Caco-2 (cell line): ENCODE measurements around the gene YAP1. TPM values are rescaled to one million over a fixed set of nuclear protein-coding genes. Genes with fewer than 3 reads are reported as not detected.

Experiments used
- BruUV-seq: library from RNA; stranded (reverse); fragments of 400-500 nt; replicated peaks from 2 replicates; lab custom pipeline; 2021; lab: Mats Ljungman, UMichigan
- CTCF ChIA-PET: fragments of 300-600 bp; sonication (Branson Sonifier 250); formaldehyde crosslinking; loops from one replicate; lab custom pipeline; 2022; ENCODE audit warnings: antibody characterized with exemption; lab: Charles Lee
- POLR2A ChIA-PET: fragments of 300-600 bp; sonication (Branson Sonifier 250); formaldehyde crosslinking; loops from one replicate; lab custom pipeline; 2022; ENCODE audit warnings: antibody characterized with exemption; lab: Charles Lee
- DNase-seq, 2 experiments: peaks; one replicate each; pipeline versions ENCODE4 v3.0.0 to v3.0.0-alpha.2; 2020 to 2022
- H3K27me3 ChIP-seq: replicated peaks from 2 replicates; pipeline ENCODE4 v1.6.0; 2011; ENCODE audit warnings: low read length; ENCODE audit not compliant: control insufficient read depth, insufficient read depth
- H3K36me3 ChIP-seq: 2 replicates; pipeline ENCODE4 v1.5.1; 2011; ENCODE audit warnings: low read length; ENCODE audit not compliant: control insufficient read depth, insufficient read depth
- H3K4me1 ChIP-seq: fragments of 250-450 bp; sonication (Bioruptor Pico); 2 replicates; pipeline ENCODE4 v1.5.1; 2020; ENCODE audit warnings: mild to moderate bottlenecking
- H3K4me3 ChIP-seq: 2 replicates; pipeline ENCODE4 v1.5.1; 2011; ENCODE audit warnings: low read depth, mild to moderate bottlenecking, control low read depth, low read length
- H3K9me3 ChIP-seq: fragments of 250-450 bp; sonication (Bioruptor Pico); 2 replicates; pipeline ENCODE4 v1.5.1; 2020; ENCODE audit warnings: mild to moderate bottlenecking, moderate library complexity
- H3K27ac Mint-ChIP-seq: one replicate; pipeline ENCODE4 v1.8.0; 2022; ENCODE audit warnings: mixed read lengths; ENCODE audit not compliant: unreplicated experiment
- H3K27me3 Mint-ChIP-seq: one replicate; pipeline ENCODE4 v1.8.0; 2022; ENCODE audit warnings: mixed read lengths; ENCODE audit not compliant: insufficient read depth, unreplicated experiment
- H3K36me3 Mint-ChIP-seq: one replicate; pipeline ENCODE4 v1.8.0; 2022; ENCODE audit warnings: mild to moderate bottlenecking, mixed read lengths; ENCODE audit not compliant: insufficient read depth, unreplicated experiment
- H3K4me1 Mint-ChIP-seq: one replicate; pipeline ENCODE4 v1.8.0; 2022; ENCODE audit warnings: low read depth, mixed read lengths; ENCODE audit not compliant: unreplicated experiment
- H3K4me3 Mint-ChIP-seq: one replicate; pipeline ENCODE4 v1.8.0; 2022; ENCODE audit warnings: mild to moderate bottlenecking, moderate library complexity, mixed read lengths; ENCODE audit not compliant: unreplicated experiment
- H3K9me3 Mint-ChIP-seq: one replicate; pipeline ENCODE4 v1.8.0; 2022; ENCODE audit warnings: mixed read lengths; ENCODE audit not compliant: unreplicated experiment
- intact Hi-C: fragments of 100-400 bp; cut with micrococcal nuclease; formaldehyde crosslinking; loops from one replicate; pipeline ENCODE4 v1.10.0; 2022; ENCODE audit not compliant: unreplicated experiment
- total RNA-seq: library from RNA; stranded (reverse); gene quantifications from 2 replicates; pipeline ENCODE4 v1.2.3, GENCODE V29; 2022
- TF ChIP-seq, protein P1 (sequence below), 2 experiments: fragments of 200-600 bp in 1 of 2; IDR thresholded peaks; 1 replicate in 1 of 2; 2 replicates in 1 of 2; pipeline versions ENCODE4 v1.5.1 to v1.8.0; 2011 to 2022; ENCODE audit warnings: antibody characterized with exemption in 1 of 2, control low read depth in 1 of 2, inconsistent platforms in 1 of 2, low read depth in 1 of 2, low read length in 1 of 2, mild to moderate bottlenecking in 1 of 2, moderate library complexity in 1 of 2; ENCODE audit not compliant: insufficient read depth in 1 of 2, severe bottlenecking in 1 of 2, unreplicated experiment in 1 of 2

The YAP1 gene
- total RNA-seq, 1 experiment from 2014 or later = 207 TPM

DNA sequence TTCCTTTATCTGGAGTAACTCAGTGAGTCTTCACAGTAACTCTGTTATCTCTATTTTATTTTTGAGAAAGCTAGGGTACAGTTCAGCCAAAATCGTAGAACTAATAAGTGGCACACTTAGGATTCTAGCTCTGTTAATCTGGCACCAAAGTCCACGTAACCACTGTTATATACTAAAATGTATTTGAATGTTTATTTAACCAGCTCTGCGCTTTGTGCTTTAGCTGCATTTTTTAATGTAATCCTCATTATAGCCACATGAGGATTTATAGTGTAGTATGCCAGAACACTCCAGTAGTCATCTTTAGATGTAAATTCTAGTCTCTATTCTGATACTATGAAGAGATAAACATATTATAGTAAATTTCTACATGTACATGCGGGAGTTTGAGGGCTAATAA lies 36.8 kb downstream of the YAP1 start:
- TF ChIP-seq, protein P1, sequence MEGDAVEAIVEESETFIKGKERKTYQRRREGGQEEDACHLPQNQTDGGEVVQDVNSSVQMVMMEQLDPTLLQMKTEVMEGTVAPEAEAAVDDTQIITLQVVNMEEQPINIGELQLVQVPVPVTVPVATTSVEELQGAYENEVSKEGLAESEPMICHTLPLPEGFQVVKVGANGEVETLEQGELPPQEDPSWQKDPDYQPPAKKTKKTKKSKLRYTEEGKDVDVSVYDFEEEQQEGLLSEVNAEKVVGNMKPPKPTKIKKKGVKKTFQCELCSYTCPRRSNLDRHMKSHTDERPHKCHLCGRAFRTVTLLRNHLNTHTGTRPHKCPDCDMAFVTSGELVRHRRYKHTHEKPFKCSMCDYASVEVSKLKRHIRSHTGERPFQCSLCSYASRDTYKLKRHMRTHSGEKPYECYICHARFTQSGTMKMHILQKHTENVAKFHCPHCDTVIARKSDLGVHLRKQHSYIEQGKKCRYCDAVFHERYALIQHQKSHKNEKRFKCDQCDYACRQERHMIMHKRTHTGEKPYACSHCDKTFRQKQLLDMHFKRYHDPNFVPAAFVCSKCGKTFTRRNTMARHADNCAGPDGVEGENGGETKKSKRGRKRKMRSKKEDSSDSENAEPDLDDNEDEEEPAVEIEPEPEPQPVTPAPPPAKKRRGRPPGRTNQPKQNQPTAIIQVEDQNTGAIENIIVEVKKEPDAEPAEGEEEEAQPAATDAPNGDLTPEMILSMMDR (IDR thresholded peaks at IDR 0.05; ENCODE audit: insufficient read depth in 1 of 2, low read depth in 1 of 2, low read length in 1 of 2, severe bottlenecking in 1 of 2, unreplicated experiment in 1 of 2) = no peak
- H3K4me3 ChIP-seq = no peak overlapping the region
- intact Hi-C loops = no loop called here
- no peaks in the 10 kb centered on the region for H3K27me3 Mint-ChIP-seq
- H3K9me3 Mint-ChIP-seq = no peaks in the 10 kb centered on the region
- ChIA-PET POLR2A (no interaction called here), CTCF (no interaction called here)
- no peaks in the 10 kb centered on the region for H3K27me3 ChIP-seq
- DNase-seq = no peak
- no peaks in the 10 kb centered on the region for H3K9me3 ChIP-seq
- BruUV-seq = no TSS peak
- no peaks in the 10 kb centered on the region for H3K36me3 ChIP-seq
- peaks cover 9% of the 10 kb centered on the region for H3K36me3 Mint-ChIP-seq
- no peak overlapping the region for H3K4me3 Mint-ChIP-seq
- H3K27ac Mint-ChIP-seq = no peak overlapping the region
- H3K4me1 Mint-ChIP-seq = peaks cover 39% of the 10 kb centered on the region
- H3K4me1 ChIP-seq = peaks cover 21% of the 10 kb centered on the region

DNA sequence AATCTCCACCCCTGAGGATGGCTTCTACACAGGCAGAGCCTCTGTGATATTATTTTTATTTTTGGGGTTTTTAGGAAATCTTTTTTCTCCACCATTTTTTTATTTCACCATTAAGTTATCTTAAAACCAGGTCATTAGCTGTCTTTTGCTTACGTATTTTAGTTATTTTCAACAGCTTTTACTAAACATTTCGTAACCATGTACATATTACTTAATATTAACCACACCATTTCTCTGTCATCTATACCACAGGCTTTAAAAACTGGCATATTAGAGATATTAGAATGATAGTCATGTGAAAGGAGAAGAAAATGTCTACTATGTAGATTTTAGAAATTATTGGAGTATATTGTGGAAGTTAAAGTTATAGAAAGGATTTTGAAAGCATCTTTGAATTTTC lies 37.4 kb downstream of the YAP1 start:
- CTCF ChIA-PET = no interaction called here
- no TSS peak for BruUV-seq
- no peaks in the 10 kb centered on the region for H3K27me3 ChIP-seq
- Mint-ChIP-seq H3K27me3 (no peaks in the 10 kb centered on the region), H3K4me1 (peaks cover 41% of the 10 kb centered on the region), H3K27ac (no peak overlapping the region), H3K36me3 (peaks cover 7% of the 10 kb centered on the region), H3K9me3 (no peaks in the 10 kb centered on the region), H3K4me3 (no peak overlapping the region)
- POLR2A ChIA-PET = no interaction called here
- DNase-seq = no peak
- no peak overlapping the region for H3K4me3 ChIP-seq
- TF ChIP-seq, protein P1 (IDR thresholded peaks at IDR 0.05; ENCODE audit: insufficient read depth in 1 of 2, low read depth in 1 of 2, low read length in 1 of 2, severe bottlenecking in 1 of 2, unreplicated experiment in 1 of 2) = no peak
- no peaks in the 10 kb centered on the region for H3K9me3 ChIP-seq
- H3K36me3 ChIP-seq = no peaks in the 10 kb centered on the region
- H3K4me1 ChIP-seq = peaks cover 21% of the 10 kb centered on the region
- intact Hi-C loops = no loop called here

DNA sequence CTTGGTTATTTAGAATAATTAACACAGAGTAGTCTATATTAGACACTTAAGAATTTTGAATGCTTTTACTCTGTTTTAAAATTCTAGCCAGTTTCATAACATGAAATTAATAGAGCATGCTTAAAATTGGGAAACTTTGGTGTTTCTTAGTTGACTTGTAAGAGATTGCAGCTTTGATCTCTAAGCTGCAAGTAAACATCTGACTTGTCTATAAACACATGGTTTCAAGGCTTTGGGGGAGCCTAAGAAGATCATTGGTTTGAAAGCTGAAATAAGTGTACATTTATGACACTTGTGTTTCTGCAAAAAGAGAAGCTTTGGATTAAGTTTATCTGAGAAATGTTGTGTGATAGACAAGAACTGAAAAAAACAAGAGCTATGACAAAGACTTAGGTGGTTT lies 37.8 kb downstream of the YAP1 start:
- ChIA-PET POLR2A (no interaction called here), CTCF (no interaction called here)
- Histone ChIP-seq H3K4me3 (no peak overlapping the region), H3K9me3 (no peaks in the 10 kb centered on the region), H3K27me3 (no peaks in the 10 kb centered on the region), H3K36me3 (no peaks in the 10 kb centered on the region), H3K4me1 (peaks cover 21% of the 10 kb centered on the region)
- Mint-ChIP-seq H3K9me3 (no peaks in the 10 kb centered on the region), H3K4me1 (peaks cover 45% of the 10 kb centered on the region), H3K36me3 (peaks cover 11% of the 10 kb centered on the region), H3K27ac (peak overlapping the region; percentile 13), H3K27me3 (no peaks in the 10 kb centered on the region), H3K4me3 (no peak overlapping the region)
- TF ChIP-seq, protein P1 (IDR thresholded peaks at IDR 0.05; ENCODE audit: insufficient read depth in 1 of 2, low read depth in 1 of 2, low read length in 1 of 2, severe bottlenecking in 1 of 2, unreplicated experiment in 1 of 2) = no peak
- BruUV-seq = no TSS peak
- intact Hi-C loops = no loop called here
- DNase-seq = no peak
